ENCODE results near the gene KCNJ6.

The KCNJ6 gene

DNA sequence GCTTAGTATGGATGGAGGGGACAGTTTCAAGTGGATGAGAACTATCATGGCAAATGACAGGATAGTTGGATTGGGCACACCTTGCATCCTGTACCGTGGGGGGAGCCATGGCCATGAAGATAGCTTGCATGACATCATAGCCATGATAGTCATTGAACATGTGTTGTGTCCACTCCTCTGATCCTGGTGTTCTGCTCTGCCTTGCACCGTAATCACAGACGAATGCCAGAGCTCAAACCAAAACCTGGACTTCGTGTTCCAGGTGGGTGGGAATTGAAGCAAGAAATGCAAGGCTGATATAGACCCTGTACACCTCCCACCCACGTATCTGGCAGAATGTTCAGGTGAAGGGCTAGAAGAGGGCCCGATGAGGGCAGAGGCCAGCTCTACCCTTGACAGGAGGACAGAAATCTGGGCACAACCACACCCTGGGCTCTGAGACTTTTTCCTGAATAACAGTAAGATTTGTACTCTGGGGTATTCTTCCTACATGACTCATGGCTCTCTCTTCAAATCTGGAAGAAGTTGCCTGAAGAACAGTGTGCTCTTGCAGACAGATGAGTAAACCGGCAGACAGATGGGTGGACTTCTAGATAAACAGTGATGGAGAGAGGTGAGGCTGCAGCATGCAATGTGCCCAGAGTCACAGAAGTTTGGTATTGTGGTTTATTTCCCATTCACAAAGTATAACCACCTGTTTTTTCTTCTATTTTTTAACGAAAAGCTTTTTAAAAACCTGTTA, 45.0 kb downstream of the KCNJ6 start:
- Histone ChIP-seq H2AFZ (ENCODE audit: low read depth, low read length, severe bottlenecking) (no peak overlapping the region), H3K9ac (ENCODE audit: low read length) (no peak overlapping the region), H3K9me3 (ENCODE audit: insufficient read depth, low read length) (no peaks in the 10 kb centered on the region), H3K9me2 (replicated peaks; ENCODE audit: insufficient read depth, low read length) (no peaks in the 10 kb centered on the region), H3K79me2 (ENCODE audit: insufficient read depth, low read length) (no peaks in the 10 kb centered on the region), H3K36me3 (ENCODE audit: low read length) (no peaks in the 10 kb centered on the region), H4K20me1 (ENCODE audit: low read depth, low read length) (no peaks in the 10 kb centered on the region), H3F3A (ENCODE audit: insufficient read depth) (no peaks in the 10 kb centered on the region), H3K27ac (ENCODE audit: low read depth, low read length) (no peak overlapping the region), H3K4me3 (ENCODE audit: insufficient read depth, low read length, poor library complexity, severe bottlenecking) (no peak overlapping the region), H3K4me2 (ENCODE audit: low read depth, low read length, poor library complexity, severe bottlenecking) (no peak overlapping the region), H3K27me3 (ENCODE audit: low read length) (peaks cover 2% of the 10 kb centered on the region; the same call in 1 of the 2 replicates)
- TF ChIP-seq, protein P1, sequence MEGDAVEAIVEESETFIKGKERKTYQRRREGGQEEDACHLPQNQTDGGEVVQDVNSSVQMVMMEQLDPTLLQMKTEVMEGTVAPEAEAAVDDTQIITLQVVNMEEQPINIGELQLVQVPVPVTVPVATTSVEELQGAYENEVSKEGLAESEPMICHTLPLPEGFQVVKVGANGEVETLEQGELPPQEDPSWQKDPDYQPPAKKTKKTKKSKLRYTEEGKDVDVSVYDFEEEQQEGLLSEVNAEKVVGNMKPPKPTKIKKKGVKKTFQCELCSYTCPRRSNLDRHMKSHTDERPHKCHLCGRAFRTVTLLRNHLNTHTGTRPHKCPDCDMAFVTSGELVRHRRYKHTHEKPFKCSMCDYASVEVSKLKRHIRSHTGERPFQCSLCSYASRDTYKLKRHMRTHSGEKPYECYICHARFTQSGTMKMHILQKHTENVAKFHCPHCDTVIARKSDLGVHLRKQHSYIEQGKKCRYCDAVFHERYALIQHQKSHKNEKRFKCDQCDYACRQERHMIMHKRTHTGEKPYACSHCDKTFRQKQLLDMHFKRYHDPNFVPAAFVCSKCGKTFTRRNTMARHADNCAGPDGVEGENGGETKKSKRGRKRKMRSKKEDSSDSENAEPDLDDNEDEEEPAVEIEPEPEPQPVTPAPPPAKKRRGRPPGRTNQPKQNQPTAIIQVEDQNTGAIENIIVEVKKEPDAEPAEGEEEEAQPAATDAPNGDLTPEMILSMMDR (IDR thresholded peaks at IDR 0.05; ENCODE audit: insufficient read depth, low read length, poor library complexity, severe bottlenecking), result no peak
- no peak for TF ChIP-seq EZH2phosphoT487 (conservative IDR thresholded peaks at IDR 0.05; ENCODE audit: low read length)

DNA sequence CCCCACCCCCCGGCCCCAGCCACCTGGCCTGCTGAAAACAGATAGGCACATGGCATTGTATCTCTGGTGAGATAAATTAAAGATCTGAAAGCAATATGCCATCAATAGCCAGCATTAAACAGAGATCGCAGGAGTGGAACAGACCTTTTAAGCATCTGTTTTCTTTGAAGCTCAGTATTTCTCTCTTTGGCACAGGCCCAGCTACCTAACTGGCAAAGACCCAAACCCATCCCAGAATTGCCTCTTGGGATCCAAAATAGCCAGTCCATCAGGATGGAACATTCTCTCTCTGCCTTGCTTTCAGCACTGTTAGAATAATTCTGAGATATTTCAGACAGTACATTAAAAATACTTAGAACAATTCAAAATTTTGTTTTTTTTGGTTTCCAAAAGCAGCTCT, 46.0 kb downstream of the KCNJ6 start:
- Histone ChIP-seq H3K27me3 (ENCODE audit: low read length) (peaks cover 2% of the 10 kb centered on the region; the same call in 1 of the 2 replicates), H4K20me1 (ENCODE audit: low read depth, low read length) (no peaks in the 10 kb centered on the region), H3K9ac (ENCODE audit: low read length) (no peak overlapping the region), H2AFZ (ENCODE audit: low read depth, low read length, severe bottlenecking) (no peak overlapping the region), H3K9me3 (ENCODE audit: insufficient read depth, low read length) (no peaks in the 10 kb centered on the region), H3K36me3 (ENCODE audit: low read length) (no peaks in the 10 kb centered on the region), H3K4me3 (ENCODE audit: insufficient read depth, low read length, poor library complexity, severe bottlenecking) (no peak overlapping the region), H3K4me2 (ENCODE audit: low read depth, low read length, poor library complexity, severe bottlenecking) (no peak overlapping the region), H3F3A (ENCODE audit: insufficient read depth) (no peaks in the 10 kb centered on the region), H3K27ac (ENCODE audit: low read depth, low read length) (no peak overlapping the region), H3K79me2 (ENCODE audit: insufficient read depth, low read length) (no peaks in the 10 kb centered on the region), H3K9me2 (replicated peaks; ENCODE audit: insufficient read depth, low read length) (no peaks in the 10 kb centered on the region)
- TF ChIP-seq EZH2phosphoT487 (conservative IDR thresholded peaks at IDR 0.05; ENCODE audit: low read length), result no peak
- TF ChIP-seq, protein P1 (IDR thresholded peaks at IDR 0.05; ENCODE audit: insufficient read depth, low read length, poor library complexity, severe bottlenecking), result no peak

DNA sequence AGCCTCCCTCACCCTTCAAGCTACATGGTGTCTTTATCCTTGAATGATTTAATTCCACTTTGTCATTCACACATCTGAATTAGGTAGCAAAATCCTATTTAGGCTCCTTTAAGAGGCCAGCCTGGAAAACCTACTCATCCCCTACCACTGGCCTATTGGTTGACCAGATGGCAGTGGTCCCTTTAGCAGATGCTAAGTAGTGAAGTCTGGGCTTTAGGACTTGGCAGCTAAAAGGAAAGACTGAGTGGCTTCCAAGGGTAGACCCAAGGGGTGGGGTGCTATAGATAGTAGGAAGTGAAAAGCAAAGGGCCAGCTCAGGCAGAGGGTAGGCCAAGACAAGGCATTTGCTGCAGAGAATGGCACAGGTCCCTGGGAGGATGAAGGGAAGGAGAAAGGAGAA, 46.6 kb downstream of the KCNJ6 start:
- no peak overlapping the region for H3K4me3 ChIP-seq (ENCODE audit: insufficient read depth, low read length, poor library complexity, severe bottlenecking)
- H2AFZ ChIP-seq (ENCODE audit: low read depth, low read length, severe bottlenecking), result no peak overlapping the region
- no peaks in the 10 kb centered on the region for H3K79me2 ChIP-seq (ENCODE audit: insufficient read depth, low read length)
- peaks cover 2% of the 10 kb centered on the region; the same call in 1 of the 2 replicates for H3K27me3 ChIP-seq (ENCODE audit: low read length)
- TF ChIP-seq EZH2phosphoT487 (conservative IDR thresholded peaks at IDR 0.05; ENCODE audit: low read length), result no peak
- TF ChIP-seq, protein P1 (IDR thresholded peaks at IDR 0.05; ENCODE audit: insufficient read depth, low read length, poor library complexity, severe bottlenecking), result no peak
- no peaks in the 10 kb centered on the region for H3F3A ChIP-seq (ENCODE audit: insufficient read depth)
- H3K27ac ChIP-seq (ENCODE audit: low read depth, low read length), result no peak overlapping the region
- H4K20me1 ChIP-seq (ENCODE audit: low read depth, low read length), result no peaks in the 10 kb centered on the region
- H3K9ac ChIP-seq (ENCODE audit: low read length), result no peak overlapping the region
- no peaks in the 10 kb centered on the region for H3K9me3 ChIP-seq (ENCODE audit: insufficient read depth, low read length)
- no peak overlapping the region for H3K4me2 ChIP-seq (ENCODE audit: low read depth, low read length, poor library complexity, severe bottlenecking)
- H3K36me3 ChIP-seq (ENCODE audit: low read length), result no peaks in the 10 kb centered on the region
- H3K9me2 ChIP-seq (replicated peaks; ENCODE audit: insufficient read depth, low read length), result no peaks in the 10 kb centered on the region

Measured in SU-DHL-6 (cell line).